GM21717 (cell line): ENCODE data around the gene TVP23A.
"Not testable (repeated sequence)": the region's sequence is repeated elsewhere in the genome, so short reads cannot be mapped to it uniquely, and the experiment has no call there.

Experiments used
- ATAC-seq: cut with Tn5 transposase; IDR thresholded peaks from one replicate; pipeline ENCODE4 v1.9.1; 2021; ENCODE audit warnings: mild to moderate bottlenecking, moderate library complexity; ENCODE audit not compliant: unreplicated experiment

TVP23A gene

GRCh38 chr16:10806698-10807097 is 11.9 kb downstream of the TVP23A start:
- no peak for ATAC-seq

- no peak for ATAC-seq
These were observed 13.3 kb downstream of the TVP23A start for GRCh38 chr16:10805334-10805733.

GRCh38 chr16:10799736-10800135 is 18.9 kb downstream of the TVP23A start:
- no peak for ATAC-seq

GRCh38 chr16:10791048-10791447 is 27.5 kb downstream of the TVP23A start:
- no peak for ATAC-seq

GRCh38 chr16:10788630-10789029 is 30.0 kb downstream of the TVP23A start:
- not testable (repeated sequence) for ATAC-seq

GRCh38 chr16:10787304-10787703 is 31.3 kb downstream of the TVP23A start:
- ATAC-seq, result no peak

GRCh38 chr16:10782628-10783027 is 36.0 kb downstream of the TVP23A start:
- ATAC-seq, result no peak

GRCh38 chr16:10780628-10781027 is 38.0 kb downstream of the TVP23A start:
- ATAC-seq, result no peak

GRCh38 chr16:10779908-10780307 is 38.7 kb downstream of the TVP23A start:
- not testable (repeated sequence) for ATAC-seq

- ATAC-seq, result no peak
These were observed 41.2 kb downstream of the TVP23A start for GRCh38 chr16:10777356-10777755.

- ATAC-seq, result not testable (repeated sequence)
These were observed 41.7 kb downstream of the TVP23A start for GRCh38 chr16:10776923-10777322.

- ATAC-seq, result peak; percentile 68
These were observed 42.3 kb downstream of the TVP23A start for GRCh38 chr16:10776280-10776679.

GRCh38 chr16:10770907-10771306 is 47.7 kb downstream of the TVP23A start:
- ATAC-seq, result no peak

- ATAC-seq, result no peak
These were observed 49.2 kb downstream of the TVP23A start for GRCh38 chr16:10769381-10769780.

GRCh38 chr16:10767127-10767526 is 51.5 kb downstream of the TVP23A start:
- no peak for ATAC-seq

- peak; percentile 61 for ATAC-seq
These were observed 52.8 kb downstream of the TVP23A start for GRCh38 chr16:10765772-10766171.

- no peak for ATAC-seq
These were observed 55.1 kb downstream of the TVP23A start for GRCh38 chr16:10763456-10763855.

- ATAC-seq, result no peak
These were observed 56.1 kb downstream of the TVP23A start for GRCh38 chr16:10762336-10763016.

GRCh38 chr16:10761373-10761772 is 57.2 kb downstream of the TVP23A start:
- ATAC-seq, result no peak

GRCh38 chr16:10760858-10761257 is 57.7 kb downstream of the TVP23A start:
- no peak for ATAC-seq

GRCh38 chr16:10756574-10756973 is 62.0 kb downstream of the TVP23A start:
- no peak for ATAC-seq

GRCh38 chr16:10754941-10755340 is 63.7 kb downstream of the TVP23A start:
- no peak for ATAC-seq

- ATAC-seq, result no peak
These were observed 64.9 kb downstream of the TVP23A start for GRCh38 chr16:10753670-10754069.
